Effector CD4-positive, alpha-beta T cell (primary cell): Measurements from ENCODE around the gene PCDHB15.

Experiments used
- DNase-seq: peaks from one replicate; pipeline ENCODE4 v3.0.0-alpha.2; 2020

Gene PCDHB15

GRCh38 chr5:141250576-141250975 lies 5.4 kb downstream of the PCDHB15 start:
- DNase-seq: no peak

DNA sequence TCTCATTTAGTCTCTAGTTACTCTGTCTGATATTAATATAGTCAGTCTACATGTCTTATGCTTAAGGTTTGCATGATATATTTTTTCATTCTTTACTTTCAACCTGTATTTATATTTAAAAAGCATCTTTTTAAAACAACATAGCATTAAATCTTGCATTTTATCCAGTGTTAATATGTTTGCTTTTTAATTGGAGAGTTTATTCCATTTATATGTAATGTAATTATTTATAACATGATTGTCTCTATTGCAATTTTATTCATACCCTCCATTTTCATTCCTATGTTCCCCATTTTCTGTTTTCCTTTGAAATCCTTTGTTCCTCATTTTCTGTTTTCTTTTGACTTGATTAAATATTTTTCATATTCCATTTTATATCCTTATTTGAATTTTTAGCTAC lies 13.3 kb downstream of the PCDHB15 start:
- DNase-seq: no peak

DNA sequence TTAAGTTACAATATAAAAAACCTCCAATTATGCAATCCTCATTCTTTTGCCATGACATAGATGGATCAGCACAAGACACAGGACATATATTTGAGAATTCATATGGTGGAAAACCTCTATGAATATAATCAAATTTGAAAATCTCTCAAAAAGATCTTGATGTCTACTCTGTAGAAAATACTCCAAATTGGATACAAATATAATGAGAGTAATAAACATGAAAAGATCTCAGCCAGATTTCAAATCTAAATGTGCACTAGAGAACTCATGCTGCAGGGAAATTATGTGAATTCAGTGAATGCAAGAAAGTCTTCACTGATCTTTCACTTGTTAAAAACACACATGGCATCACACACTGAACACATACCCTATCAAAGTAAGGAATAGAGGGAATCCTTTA lies 13.8 kb downstream of the PCDHB15 start:
- no peak for DNase-seq

GRCh38 chr5:141260458-141261237 lies 15.5 kb downstream of the PCDHB15 start:
- DNase-seq: no peak

DNA sequence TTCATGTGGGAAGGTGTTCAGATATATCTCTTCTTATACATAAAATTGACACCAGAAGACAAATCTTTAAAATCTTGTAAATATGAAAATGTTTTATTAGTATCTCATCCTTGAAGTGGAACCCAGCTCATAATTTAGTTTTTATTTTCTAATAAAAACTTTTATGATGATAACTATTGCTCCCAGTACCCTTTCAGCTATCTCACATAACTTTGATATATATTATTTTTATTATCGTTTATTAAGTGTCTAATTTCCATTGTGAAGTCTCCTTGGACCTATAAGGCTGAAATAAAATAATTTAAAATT lies 16.0 kb downstream of the PCDHB15 start:
- no peak for DNase-seq

DNA sequence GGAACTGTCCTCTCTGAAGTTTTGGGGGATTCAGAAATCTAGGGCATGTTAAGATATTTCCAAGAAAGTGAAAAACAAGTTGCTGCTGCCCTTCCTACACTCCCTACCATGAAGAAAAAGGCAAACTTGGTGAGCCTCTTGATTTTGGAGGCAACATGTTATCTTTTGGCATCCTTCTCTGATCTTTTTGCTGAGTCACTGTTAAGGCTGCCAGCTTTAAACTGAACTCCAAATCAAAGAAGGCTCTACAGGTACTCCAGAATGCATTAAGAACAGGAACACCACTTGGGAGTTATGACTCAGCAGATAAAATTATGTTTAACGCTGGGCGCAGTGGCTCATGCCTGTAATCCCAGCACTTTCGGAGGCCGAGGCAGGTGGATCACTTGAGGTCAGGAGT lies 24.0 kb downstream of the PCDHB15 start:
- DNase-seq: no peak

DNA sequence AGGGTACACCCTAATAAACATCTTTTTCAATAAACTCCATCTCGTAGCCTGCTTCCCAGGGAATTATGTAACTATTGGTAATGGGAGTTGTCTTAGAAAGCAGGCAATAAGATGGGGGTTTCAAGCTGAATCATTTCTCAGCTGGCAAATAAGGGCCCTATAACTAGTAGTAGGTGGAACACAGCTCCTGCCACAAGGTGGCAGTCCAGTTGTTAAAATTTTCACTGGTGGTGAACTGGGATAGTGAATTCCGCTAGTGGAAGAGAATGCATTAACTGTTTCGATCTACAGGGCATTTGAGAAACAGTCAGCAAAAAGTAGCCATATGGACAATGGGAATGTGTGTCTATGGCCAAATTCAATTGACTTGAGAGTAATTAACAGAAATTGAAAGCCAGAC lies 27.7 kb downstream of the PCDHB15 start:
- no peak for DNase-seq

GRCh38 chr5:141298376-141298775 lies 53.2 kb downstream of the PCDHB15 start:
- DNase-seq: no peak
